Keratinocyte (primary cell): ENCODE data around the gene PIBF1. TPM values are rescaled to one million over a fixed set of nuclear protein-coding genes. Genes with fewer than 3 reads are reported as not detected.

Experiments used
- DNase-seq: peaks from one replicate; pipeline ENCODE4 v3.0.0-alpha.2; 2011; ENCODE audit warnings: low read depth, missing footprints, low spot score
- FAIRE-seq: peaks from 2 replicates; lab custom pipeline; 2011; peaks lifted over from hg19 to GRCh38; lab: Jason Lieb, UNC
- H2AFZ ChIP-seq: 2 replicates; pipeline ENCODE4 v1.6.0; 2012; ENCODE audit warnings: low read length, control low read depth, inconsistent platforms; ENCODE audit not compliant: control insufficient read depth
- H3K27ac ChIP-seq: 2 replicates; pipeline ENCODE4 v1.5.1; 2011; ENCODE audit warnings: low read length; ENCODE audit not compliant: control insufficient read depth, insufficient read depth
- H3K27me3 ChIP-seq: 3 replicates; pipeline ENCODE4 v1.6.0; 2011; ENCODE audit warnings: low read length; ENCODE audit not compliant: control insufficient read depth, insufficient read depth; ENCODE audit errors: extremely low read depth
- H3K36me3 ChIP-seq, 2 experiments: 2 replicates in 1 of 2; 3 replicates in 1 of 2; pipeline ENCODE4 v1.5.1; 2011; ENCODE audit warnings: low read length in 2 of 2, mild to moderate bottlenecking in 1 of 2; ENCODE audit not compliant: control insufficient read depth in 2 of 2, insufficient read depth in 2 of 2; ENCODE audit errors: extremely low read depth in 1 of 2
- H3K4me1 ChIP-seq: 3 replicates; pipeline ENCODE4 v1.5.1; 2011; ENCODE audit warnings: low read length; ENCODE audit not compliant: control insufficient read depth, insufficient read depth; ENCODE audit errors: extremely low read depth
- H3K4me2 ChIP-seq: 3 replicates; pipeline ENCODE4 v1.6.0; 2011; ENCODE audit warnings: low read depth, low read length; ENCODE audit not compliant: control insufficient read depth, insufficient read depth; ENCODE audit errors: extremely low read depth
- H3K4me3 ChIP-seq, 3 experiments: fragments of 200-600 bp in 1 of 3; sonication (generic) in 1 of 3; 2 replicates in 2 of 3; 3 replicates in 1 of 3; pipeline ENCODE4 v1.5.1; 2011 to 2016; ENCODE audit warnings: low read length in 3 of 3, mild to moderate bottlenecking in 3 of 3, control low read depth in 2 of 3, inconsistent platforms in 1 of 3, low read depth in 1 of 3, mixed read lengths in 1 of 3, mixed run types in 1 of 3, moderate library complexity in 1 of 3; ENCODE audit not compliant: control insufficient read depth in 2 of 3, insufficient read depth in 2 of 3; ENCODE audit errors: extremely low read depth in 1 of 3
- H3K79me2 ChIP-seq: 2 replicates; pipeline ENCODE4 v1.6.0; 2012; ENCODE audit warnings: low read length; ENCODE audit not compliant: control insufficient read depth, insufficient read depth
- H3K9ac ChIP-seq: 3 replicates; pipeline ENCODE4 v1.6.0; 2011; ENCODE audit warnings: low read length; ENCODE audit not compliant: control insufficient read depth, insufficient read depth; ENCODE audit errors: extremely low read depth
- H3K9me1 ChIP-seq: 3 replicates; pipeline ENCODE4 v1.6.0; 2011; ENCODE audit warnings: low read length; ENCODE audit not compliant: control insufficient read depth, insufficient read depth; ENCODE audit errors: extremely low read depth
- H3K9me3 ChIP-seq: 2 replicates; pipeline ENCODE4 v1.5.1; 2012; ENCODE audit warnings: low read depth, low read length; ENCODE audit not compliant: control insufficient read depth
- H4K20me1 ChIP-seq: 3 replicates; pipeline ENCODE4 v1.6.0; 2011; ENCODE audit warnings: low read length; ENCODE audit not compliant: control insufficient read depth, insufficient read depth; ENCODE audit errors: extremely low read depth
- EZH2 ChIP-seq: IDR thresholded peaks from one replicate; pipeline ENCODE4 v1.6.1; 2012; ENCODE audit warnings: inconsistent platforms, mild to moderate bottlenecking, low read length, moderate library complexity
- dilution Hi-C: fragments of 300-500 bp; cut with MboI; formaldehyde crosslinking; loops from one replicate; pipeline ENCODE4 v1.7.0; 2020; ENCODE audit warnings: low sequenced_read_pairs; ENCODE audit not compliant: extremely low pct_ligation_motif_present
- polyA plus RNA-seq, 5 experiments: library from polyadenylated mRNA; depleted of rRNA in 3 of 5; stranded (reverse) in 3 of 5; stranded (forward) in 1 of 5; unstranded in 1 of 5; fragments of >200 nt; gene quantifications; 1 replicate in 1 of 5; 2 replicates in 3 of 5; 3 replicates in 1 of 5; pipeline versions ENCODE4 v1.2.1 to v1.2.3, GENCODE V29; 2011 to 2012; ENCODE audit warnings: missing spikeins in 2 of 5, low read depth in 1 of 5, low replicate concordance in 1 of 5
- TF ChIP-seq, protein P1 (sequence below), 3 experiments: IDR thresholded peaks in 1 of 3; conservative IDR thresholded peaks in 1 of 3; optimal IDR thresholded peaks in 1 of 3; 2 replicates in 2 of 3; 3 replicates in 1 of 3; pipeline versions ENCODE3 to v1.5.1; 2011; ENCODE audit warnings: low read length in 3 of 3, mild to moderate bottlenecking in 3 of 3, moderate library complexity in 2 of 3, control low read depth in 1 of 3, inconsistent platforms in 1 of 3; ENCODE audit not compliant: insufficient read depth in 2 of 3; ENCODE audit errors: extremely low read depth in 1 of 3

The PIBF1 gene
- polyA plus RNA-seq, 1 donor (not counting 4 experiments of a cell fraction or from before 2014, with no cell fraction given): 9.1 TPM

DNA sequence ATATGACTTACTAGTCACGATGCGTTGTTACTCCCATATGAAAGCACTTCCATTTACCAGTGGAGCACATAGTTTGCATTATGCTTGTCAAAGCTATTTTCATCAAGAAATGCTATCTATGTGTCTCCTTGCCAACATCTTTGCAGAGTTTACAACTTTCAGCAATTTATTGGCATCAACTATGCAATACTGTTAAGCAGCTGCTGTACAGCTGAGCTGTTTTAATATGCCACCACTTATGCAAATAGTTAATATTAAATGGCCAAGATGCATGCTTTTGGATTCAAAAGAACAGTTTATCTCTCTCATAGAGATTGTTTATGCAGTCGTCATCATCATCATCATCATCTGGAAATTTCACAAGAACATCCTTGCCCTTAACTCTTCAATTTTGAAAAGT lies 209.0 kb downstream of the PIBF1 start:
- no peak overlapping the region for H2AFZ ChIP-seq

DNA sequence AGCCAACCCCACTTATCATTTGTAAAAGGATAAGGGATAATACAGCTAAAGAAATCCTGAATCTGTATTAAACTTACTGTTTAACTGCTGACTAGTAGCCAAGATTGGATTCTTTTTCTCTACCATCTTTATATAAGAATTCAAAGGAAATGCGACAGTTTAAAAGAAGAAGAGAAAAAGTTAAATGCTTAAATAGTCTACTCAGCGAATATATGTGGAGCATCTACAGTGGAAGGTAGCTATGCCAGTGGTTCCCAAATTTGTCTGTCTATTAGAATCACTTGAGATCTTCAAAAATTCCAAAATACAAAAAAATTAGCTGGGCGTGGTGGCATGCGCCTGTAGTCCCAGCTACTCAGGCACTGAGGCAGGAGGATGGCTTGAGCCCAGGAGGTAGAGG lies 216.1 kb downstream of the PIBF1 start:
- no peaks in the 10 kb centered on the region for H4K20me1 ChIP-seq
- no peaks in the 10 kb centered on the region for H3K9me3 ChIP-seq
- FAIRE-seq (no peak), DNase-seq (no peak)
- H3K9ac ChIP-seq: no peak overlapping the region
- H3K4me1 ChIP-seq: no peaks in the 10 kb centered on the region
- no peak overlapping the region for H3K27ac ChIP-seq
- H3K36me3 ChIP-seq: no peaks in the 10 kb centered on the region
- no peak overlapping the region for H2AFZ ChIP-seq
- no peaks in the 10 kb centered on the region for H3K9me1 ChIP-seq
- no peak overlapping the region for H3K4me3 ChIP-seq
- dilution Hi-C loops: no loop called here
- no peaks in the 10 kb centered on the region for H3K27me3 ChIP-seq
- H3K79me2 ChIP-seq: no peaks in the 10 kb centered on the region
- H3K4me2 ChIP-seq: no peak overlapping the region
- no peak for TF ChIP-seq EZH2

More for the DNA sequence above, 209.0 kb downstream of the PIBF1 start:
- no peaks in the 10 kb centered on the region for H3K79me2 ChIP-seq
- H3K4me3 ChIP-seq: no peak overlapping the region
- H3K27ac ChIP-seq: no peak overlapping the region
- H3K4me1 ChIP-seq: no peaks in the 10 kb centered on the region
- no peaks in the 10 kb centered on the region for H3K9me1 ChIP-seq
- H3K4me2 ChIP-seq: no peak overlapping the region
- no peaks in the 10 kb centered on the region for H3K36me3 ChIP-seq
- H3K9ac ChIP-seq: no peak overlapping the region
- DNase-seq: no peak
- H3K9me3 ChIP-seq: no peaks in the 10 kb centered on the region
- no peaks in the 10 kb centered on the region for H4K20me1 ChIP-seq
- H3K27me3 ChIP-seq: no peaks in the 10 kb centered on the region
- FAIRE-seq: no peak
- dilution Hi-C loops: no loop called here
- TF ChIP-seq EZH2: no peak
- TF ChIP-seq, protein P1, sequence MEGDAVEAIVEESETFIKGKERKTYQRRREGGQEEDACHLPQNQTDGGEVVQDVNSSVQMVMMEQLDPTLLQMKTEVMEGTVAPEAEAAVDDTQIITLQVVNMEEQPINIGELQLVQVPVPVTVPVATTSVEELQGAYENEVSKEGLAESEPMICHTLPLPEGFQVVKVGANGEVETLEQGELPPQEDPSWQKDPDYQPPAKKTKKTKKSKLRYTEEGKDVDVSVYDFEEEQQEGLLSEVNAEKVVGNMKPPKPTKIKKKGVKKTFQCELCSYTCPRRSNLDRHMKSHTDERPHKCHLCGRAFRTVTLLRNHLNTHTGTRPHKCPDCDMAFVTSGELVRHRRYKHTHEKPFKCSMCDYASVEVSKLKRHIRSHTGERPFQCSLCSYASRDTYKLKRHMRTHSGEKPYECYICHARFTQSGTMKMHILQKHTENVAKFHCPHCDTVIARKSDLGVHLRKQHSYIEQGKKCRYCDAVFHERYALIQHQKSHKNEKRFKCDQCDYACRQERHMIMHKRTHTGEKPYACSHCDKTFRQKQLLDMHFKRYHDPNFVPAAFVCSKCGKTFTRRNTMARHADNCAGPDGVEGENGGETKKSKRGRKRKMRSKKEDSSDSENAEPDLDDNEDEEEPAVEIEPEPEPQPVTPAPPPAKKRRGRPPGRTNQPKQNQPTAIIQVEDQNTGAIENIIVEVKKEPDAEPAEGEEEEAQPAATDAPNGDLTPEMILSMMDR (optimal IDR thresholded peaks at IDR 0.05 in 1 of 3, IDR thresholded peaks at IDR 0.05 in 1 of 3, conservative IDR thresholded peaks at IDR 0.05 in 1 of 3; ENCODE audit: extremely low read depth in 1 of 3, insufficient read depth in 2 of 3, low read length in 3 of 3): no peak

DNA sequence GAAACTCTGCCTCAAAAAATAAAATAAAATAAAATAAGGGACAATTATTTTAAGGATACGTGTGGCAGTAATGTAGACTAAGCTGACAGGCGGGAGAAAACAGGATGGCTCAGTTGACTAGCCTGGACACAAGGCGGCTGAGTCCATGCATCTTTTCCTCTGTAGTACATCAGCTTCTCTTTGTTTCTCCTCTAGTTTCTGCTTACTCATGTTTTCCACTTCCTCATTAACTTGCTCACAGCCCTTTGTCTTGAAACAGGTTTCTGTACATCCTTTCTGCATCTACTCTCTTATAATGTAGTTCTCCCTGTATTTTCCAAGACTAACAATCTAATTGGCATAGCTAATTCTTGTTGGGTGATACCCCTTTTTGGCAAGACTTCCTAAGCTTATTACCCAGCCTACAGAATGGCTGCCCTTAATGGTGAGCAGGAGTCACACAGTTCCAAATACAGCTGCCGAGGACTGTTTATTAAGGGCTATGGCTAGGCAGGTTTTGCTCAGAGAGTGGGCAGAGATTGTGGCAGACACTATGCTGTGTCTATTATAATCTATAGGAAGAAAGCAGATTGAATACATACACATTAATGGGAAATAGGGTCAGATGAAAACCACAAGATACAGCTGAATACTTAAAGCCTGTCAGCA lies 218.2 kb downstream of the PIBF1 start:
- H3K4me2 ChIP-seq: no peak overlapping the region
- no peaks in the 10 kb centered on the region for H3K9me1 ChIP-seq
- no peak overlapping the region for H3K9ac ChIP-seq
- peak; percentile 7 for DNase-seq
- H3K27ac ChIP-seq: no peak overlapping the region
- H3K4me3 ChIP-seq: no peak overlapping the region
- H3K9me3 ChIP-seq: no peaks in the 10 kb centered on the region
- H3K27me3 ChIP-seq: no peaks in the 10 kb centered on the region
- no peaks in the 10 kb centered on the region for H3K79me2 ChIP-seq
- no peak for FAIRE-seq
- H4K20me1 ChIP-seq: no peaks in the 10 kb centered on the region
- H2AFZ ChIP-seq: no peak overlapping the region
- TF ChIP-seq, protein P1 (optimal IDR thresholded peaks at IDR 0.05 in 1 of 3, IDR thresholded peaks at IDR 0.05 in 1 of 3, conservative IDR thresholded peaks at IDR 0.05 in 1 of 3; ENCODE audit: extremely low read depth in 1 of 3, insufficient read depth in 2 of 3, low read length in 3 of 3): no peak
- no peak for TF ChIP-seq EZH2
- H3K4me1 ChIP-seq: no peaks in the 10 kb centered on the region
- H3K36me3 ChIP-seq: peaks cover 0 to 1% of the 10 kb centered on the region in 2 experiments
- dilution Hi-C loops: no loop called here
